NK-92 (cell line): ENCODE results near the gene SPATA20.

Source experiments
- DNase-seq: peaks from one replicate; lab custom pipeline; 2025; ENCODE audit not compliant: unreplicated experiment; lab: John Stamatoyannopoulos, UW

SPATA20 gene

GRCh38 chr17:50573866-50574611, 27.1 kb downstream of the SPATA20 start:
- DNase-seq: no peak

- no peak for DNase-seq
These were observed 28.7 kb downstream of the SPATA20 start for GRCh38 chr17:50575581-50576210.

GRCh38 chr17:50576864-50577263, 29.9 kb downstream of the SPATA20 start:
- no peak for DNase-seq

DNA sequence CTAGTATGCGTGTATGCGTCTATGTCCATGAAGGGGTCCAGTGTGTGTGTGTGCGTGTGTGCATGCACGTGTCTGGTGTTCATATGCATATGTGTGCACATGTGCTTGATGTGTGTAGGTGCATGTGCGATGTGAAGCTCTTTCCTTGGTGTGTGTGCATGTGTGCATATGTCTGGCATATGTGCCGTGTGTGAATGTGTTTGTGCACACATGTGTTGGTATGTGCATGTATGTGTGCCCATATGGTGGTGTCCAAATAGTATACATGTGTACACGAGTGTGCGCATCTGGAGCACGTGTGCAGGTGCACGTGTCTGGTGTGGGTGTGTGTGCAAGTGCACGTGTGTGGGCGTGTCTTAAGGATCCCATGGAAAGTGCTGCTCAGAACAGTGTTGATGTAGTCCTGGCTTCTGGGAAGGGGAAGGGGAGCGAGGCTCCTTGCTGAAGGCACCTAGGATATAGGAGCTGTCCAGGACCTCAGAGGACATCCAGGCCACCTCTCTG, 30.5 kb downstream of the SPATA20 start:
- no peak for DNase-seq

DNA sequence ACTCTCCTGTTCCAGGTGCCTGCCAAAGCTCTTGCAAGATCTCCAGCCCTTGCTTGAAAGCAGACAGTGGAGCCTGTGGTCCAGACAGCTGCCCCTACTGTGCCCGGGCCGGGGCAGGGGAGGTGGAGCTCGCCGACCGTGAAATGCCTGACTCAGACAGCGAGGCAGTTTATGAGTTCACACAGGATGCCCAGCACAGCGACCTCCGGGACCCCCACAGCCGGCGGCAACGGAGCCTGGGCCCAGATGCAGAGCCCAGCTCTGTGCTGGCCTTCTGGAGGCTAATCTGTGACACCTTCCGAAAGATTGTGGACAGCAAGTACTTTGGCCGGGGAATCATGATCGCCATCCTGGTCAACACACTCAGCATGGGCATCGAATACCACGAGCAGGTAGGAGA, 31.2 kb downstream of the SPATA20 start:
- DNase-seq: no peak

- no peak for DNase-seq
These were observed 32.4 kb downstream of the SPATA20 start for GRCh38 chr17:50579399-50579798.

GRCh38 chr17:50580646-50581045, 33.7 kb downstream of the SPATA20 start:
- DNase-seq: no peak

DNA sequence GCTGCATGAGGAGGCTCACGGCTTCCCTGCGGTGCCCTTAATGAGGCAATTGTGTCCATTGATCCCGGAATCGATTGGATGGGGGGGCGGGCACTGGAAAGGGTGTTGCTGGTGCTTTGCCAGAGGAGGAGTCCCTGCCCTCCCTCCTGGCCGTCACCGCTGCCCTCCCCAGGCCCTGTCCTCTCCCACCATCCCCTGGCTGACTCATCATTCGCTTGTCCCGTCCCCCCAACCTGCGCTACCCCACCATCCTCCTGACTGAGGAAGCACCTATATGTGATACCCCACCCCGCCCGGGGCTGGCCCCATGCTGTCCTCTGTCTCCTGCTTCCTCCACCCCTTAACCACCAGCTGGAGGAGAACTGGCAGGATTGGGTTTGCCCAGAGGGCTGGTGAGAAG, 34.3 kb downstream of the SPATA20 start:
- no peak for DNase-seq

DNA sequence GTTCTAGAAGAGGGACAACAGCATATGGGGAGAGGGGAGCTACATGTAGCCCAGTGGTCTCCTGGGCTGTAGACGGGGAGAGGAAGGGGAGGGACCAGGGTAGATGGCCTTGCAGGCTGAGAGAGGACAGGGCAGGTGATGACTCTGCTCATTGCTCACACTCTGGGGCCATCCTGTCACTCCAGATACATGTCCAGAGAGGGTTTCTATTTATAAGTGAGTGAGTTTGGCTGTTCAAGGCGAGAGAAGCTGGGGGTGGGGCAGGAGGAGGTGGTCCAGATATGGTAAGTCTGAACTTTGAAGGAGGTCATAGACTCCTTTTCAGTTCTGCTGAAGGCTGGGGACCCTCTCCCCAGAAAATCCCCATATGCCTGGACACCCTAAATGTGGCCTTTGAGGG, 35.8 kb downstream of the SPATA20 start:
- DNase-seq: no peak

GRCh38 chr17:50583641-50584040, 36.7 kb downstream of the SPATA20 start:
- no peak for DNase-seq

GRCh38 chr17:50584116-50584515, 37.1 kb downstream of the SPATA20 start:
- DNase-seq: no peak

GRCh38 chr17:50584749-50585148, 37.8 kb downstream of the SPATA20 start:
- DNase-seq: no peak

DNA sequence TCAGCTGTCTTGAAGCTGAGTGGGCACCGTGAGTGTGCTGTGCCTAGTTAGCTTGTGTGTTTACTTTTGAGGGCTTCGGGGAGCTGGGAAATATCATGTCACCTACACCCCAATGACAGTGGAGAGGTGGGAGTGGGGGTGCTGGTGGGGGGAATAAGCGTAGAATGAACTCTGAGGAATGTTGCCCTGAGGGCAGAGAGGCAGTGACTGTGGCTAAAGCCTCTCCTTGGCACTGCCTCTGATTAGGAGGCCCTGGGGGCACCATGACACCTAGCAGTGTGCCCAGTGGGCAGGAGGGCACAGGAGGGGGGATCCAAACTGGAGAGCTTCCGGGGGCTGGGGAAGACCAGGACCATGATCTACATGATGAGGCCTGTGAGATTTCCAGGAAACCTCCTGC, 38.4 kb downstream of the SPATA20 start:
- DNase-seq: no peak

DNA sequence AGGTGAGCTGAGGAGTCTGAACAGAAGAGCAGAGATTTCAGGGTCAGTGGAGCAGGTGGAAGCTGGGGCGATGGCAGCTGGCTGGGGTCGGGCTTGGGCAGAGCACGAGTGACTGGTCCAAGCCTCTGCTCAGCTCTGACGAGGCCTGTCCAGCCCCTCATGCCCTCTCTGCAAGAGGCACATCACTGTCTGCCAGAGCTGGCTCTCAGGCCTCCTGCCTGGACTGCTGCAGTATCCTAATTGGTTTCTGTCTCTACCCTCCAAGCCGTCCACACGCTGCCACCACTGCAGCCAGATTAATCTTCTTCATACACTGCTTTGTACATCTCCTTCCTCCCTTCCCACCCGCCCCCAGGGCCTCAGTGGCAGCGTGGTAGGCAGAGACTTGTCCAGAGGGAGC, 38.9 kb downstream of the SPATA20 start:
- no peak for DNase-seq

GRCh38 chr17:50586421-50587247, 39.7 kb downstream of the SPATA20 start:
- DNase-seq: no peak

DNA sequence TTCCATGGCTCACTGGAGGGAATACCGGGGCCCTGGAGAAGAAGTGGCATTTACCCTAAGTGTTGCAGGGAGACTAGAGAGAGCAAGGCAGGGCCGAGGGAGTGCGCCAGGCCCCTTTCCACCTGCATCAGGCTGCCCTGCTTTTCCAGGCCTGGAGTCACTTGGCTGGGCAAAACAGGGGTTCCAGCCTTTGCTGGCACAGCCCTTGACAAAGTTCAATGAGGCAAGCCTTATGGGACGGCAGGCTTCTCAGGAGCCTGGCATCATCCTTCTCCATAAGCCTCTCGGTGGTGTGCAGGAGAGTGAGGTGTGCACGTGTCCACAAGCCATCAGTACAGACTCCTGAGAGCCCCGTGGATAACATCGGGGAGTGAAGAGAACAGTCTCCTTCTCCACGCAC, 40.6 kb downstream of the SPATA20 start:
- no peak for DNase-seq

- DNase-seq: no peak
These were observed 41.5 kb downstream of the SPATA20 start for GRCh38 chr17:50588391-50589049.

DNA sequence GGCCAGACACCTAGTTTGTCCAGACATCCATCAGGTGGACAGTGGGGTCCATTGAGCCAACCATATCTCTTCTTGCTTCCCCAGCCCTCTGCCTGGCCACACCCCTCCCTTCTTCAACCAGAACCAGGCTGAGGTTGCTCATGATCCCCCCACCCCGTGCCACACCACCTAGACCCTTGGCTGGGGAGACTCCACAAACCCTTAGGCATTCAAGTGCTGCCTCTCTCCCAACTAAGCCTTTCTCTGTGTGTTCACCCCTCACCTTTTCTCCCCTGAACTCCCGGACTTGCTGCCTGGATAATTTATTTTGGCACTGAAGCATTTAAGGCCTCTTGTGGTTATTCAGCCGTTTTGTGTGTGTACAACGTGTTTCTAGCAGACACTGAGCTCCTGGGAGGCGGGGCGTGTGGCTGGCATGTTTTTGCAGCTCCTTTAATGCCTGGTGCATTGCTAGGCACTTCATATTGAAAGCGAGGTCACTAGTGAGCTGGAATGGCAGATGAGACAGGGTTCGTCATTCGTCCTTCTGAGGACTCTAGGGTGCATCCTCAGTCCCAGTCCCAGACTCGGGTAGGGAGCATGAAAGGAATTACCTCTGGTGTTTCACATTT, 42.2 kb downstream of the SPATA20 start:
- no peak for DNase-seq

- no peak for DNase-seq
These were observed 44.2 kb downstream of the SPATA20 start for GRCh38 chr17:50590946-50591737.

DNA sequence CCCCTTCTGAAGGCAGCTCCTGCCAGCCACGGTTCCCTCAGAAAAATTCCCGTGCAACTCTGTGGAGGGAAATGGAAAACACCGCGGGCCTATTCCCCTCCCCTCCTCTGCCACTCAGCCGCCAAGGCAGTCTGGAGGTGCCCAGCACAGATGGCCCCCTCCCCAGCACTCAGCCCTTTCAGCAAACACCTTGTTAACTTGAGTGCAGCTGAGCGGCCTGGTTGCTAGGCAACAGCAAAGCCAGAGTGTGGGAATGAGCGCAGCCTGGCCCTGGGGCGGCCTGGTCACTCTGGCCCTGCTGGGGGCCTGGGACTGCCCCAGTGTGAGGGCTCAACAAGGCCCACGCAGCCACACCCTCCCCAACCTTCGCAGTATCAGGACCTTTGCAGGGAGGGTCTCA, 46.3 kb downstream of the SPATA20 start:
- no peak for DNase-seq
